Measurements from ENCODE around the gene ATXN7L1.

ATXN7L1 gene

DNA sequence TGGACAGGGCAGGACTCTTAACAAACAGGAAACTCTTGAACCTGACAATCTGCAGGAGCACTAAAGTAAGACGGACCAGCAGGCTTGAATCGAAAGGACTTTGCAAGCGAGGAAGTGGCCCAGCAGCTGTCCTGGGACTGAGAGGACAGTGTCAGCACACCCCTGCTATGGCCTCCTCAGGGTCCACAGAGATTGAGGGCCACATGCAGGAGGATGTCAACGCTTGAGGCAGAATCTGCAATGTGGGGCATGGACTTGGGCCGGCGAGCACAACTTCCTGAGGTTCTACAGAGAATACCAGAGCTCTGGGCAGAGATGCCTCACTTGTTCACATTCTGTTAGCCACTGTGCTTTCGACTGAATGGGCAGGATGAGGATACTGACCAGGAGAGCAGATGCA is 210.7 kb downstream of the ATXN7L1 start:
- TF ChIP-seq, protein P1, sequence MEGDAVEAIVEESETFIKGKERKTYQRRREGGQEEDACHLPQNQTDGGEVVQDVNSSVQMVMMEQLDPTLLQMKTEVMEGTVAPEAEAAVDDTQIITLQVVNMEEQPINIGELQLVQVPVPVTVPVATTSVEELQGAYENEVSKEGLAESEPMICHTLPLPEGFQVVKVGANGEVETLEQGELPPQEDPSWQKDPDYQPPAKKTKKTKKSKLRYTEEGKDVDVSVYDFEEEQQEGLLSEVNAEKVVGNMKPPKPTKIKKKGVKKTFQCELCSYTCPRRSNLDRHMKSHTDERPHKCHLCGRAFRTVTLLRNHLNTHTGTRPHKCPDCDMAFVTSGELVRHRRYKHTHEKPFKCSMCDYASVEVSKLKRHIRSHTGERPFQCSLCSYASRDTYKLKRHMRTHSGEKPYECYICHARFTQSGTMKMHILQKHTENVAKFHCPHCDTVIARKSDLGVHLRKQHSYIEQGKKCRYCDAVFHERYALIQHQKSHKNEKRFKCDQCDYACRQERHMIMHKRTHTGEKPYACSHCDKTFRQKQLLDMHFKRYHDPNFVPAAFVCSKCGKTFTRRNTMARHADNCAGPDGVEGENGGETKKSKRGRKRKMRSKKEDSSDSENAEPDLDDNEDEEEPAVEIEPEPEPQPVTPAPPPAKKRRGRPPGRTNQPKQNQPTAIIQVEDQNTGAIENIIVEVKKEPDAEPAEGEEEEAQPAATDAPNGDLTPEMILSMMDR (IDR thresholded peaks at IDR 0.05) = no peak
- no peak overlapping the region for H3K27ac ChIP-seq
- no peak overlapping the region for H3K4me3 ChIP-seq (ENCODE audit: low read depth in 1 of 2, low read length in 1 of 2)
- peaks cover 51% of the 10 kb centered on the region for H3K36me3 ChIP-seq
- no peaks in the 10 kb centered on the region for H3K4me1 ChIP-seq (ENCODE audit: control insufficient read depth in 1 of 2, insufficient read depth in 1 of 2, low read depth in 1 of 2, low read length in 1 of 2)
- H3K27me3 ChIP-seq = no peaks in the 10 kb centered on the region
- no peaks in the 10 kb centered on the region for H3K9me3 ChIP-seq

DNA sequence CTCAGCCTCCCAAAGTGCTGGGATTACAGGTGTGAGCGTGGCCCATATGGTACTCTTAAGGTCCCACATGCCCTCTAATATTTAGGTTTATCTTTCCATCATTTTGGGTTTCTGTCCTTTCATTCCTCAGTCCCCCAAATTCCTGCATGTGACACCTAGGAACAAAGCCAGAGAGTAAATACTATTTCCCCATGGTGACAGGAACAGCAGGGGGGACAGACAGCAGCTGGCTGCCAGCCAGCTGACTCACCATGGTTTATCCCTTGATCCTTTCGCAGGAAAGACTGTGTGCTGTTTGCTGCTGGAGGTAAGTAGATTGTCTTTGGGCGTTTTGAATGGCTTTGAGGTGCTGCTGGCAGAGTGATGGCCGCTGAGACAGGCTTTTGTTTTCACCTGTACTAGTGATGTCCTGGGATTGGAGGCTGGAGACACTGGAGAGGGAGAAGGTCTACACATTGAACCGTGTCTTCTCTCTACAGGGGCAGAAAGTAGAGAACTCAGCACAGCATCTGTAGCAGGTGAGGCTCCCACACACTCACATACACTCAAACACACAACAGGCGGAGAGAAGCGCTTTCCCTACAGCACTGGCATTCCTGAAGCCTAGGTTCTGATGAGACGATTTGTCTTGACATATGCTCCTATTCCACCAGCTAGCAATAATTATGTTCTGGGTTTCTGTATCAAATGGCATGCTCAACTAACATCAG is 211.4 kb downstream of the ATXN7L1 start:
- TF ChIP-seq, protein P1 (IDR thresholded peaks at IDR 0.05) = no peak
- Histone ChIP-seq H3K4me3 (ENCODE audit: low read depth in 1 of 2, low read length in 1 of 2) (no peak overlapping the region), H3K27me3 (no peaks in the 10 kb centered on the region), H3K9me3 (no peaks in the 10 kb centered on the region), H3K27ac (no peak overlapping the region), H3K4me1 (ENCODE audit: control insufficient read depth in 1 of 2, insufficient read depth in 1 of 2, low read depth in 1 of 2, low read length in 1 of 2) (no peaks in the 10 kb centered on the region), H3K36me3 (peaks cover 55% of the 10 kb centered on the region)

DNA sequence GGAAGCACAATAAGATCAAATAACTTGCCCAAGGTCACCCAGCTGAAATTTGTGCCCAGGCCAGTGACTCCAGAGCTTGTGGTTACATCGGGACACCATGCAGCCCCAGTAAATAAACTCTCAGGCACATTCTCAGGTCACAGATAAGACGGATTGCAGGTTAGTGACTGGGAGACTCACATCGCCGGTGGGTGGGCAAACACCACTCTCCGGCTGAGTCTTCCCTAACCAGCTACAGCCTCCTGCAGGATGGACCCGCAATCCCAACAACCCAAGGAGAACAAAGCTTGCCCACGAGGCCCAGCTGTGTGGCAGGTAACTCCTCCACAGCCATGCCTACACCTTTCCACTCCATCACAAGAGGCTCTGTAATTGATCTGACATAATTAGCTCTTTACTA is 213.4 kb downstream of the ATXN7L1 start:
- Histone ChIP-seq H3K36me3 (peaks cover 68% of the 10 kb centered on the region), H3K27me3 (no peaks in the 10 kb centered on the region), H3K9me3 (no peaks in the 10 kb centered on the region), H3K4me3 (ENCODE audit: low read depth in 1 of 2, low read length in 1 of 2) (no peak overlapping the region), H3K27ac (no peak overlapping the region), H3K4me1 (ENCODE audit: control insufficient read depth in 1 of 2, insufficient read depth in 1 of 2, low read depth in 1 of 2, low read length in 1 of 2) (no peaks in the 10 kb centered on the region)
- TF ChIP-seq, protein P1 (IDR thresholded peaks at IDR 0.05) = no peak

DNA sequence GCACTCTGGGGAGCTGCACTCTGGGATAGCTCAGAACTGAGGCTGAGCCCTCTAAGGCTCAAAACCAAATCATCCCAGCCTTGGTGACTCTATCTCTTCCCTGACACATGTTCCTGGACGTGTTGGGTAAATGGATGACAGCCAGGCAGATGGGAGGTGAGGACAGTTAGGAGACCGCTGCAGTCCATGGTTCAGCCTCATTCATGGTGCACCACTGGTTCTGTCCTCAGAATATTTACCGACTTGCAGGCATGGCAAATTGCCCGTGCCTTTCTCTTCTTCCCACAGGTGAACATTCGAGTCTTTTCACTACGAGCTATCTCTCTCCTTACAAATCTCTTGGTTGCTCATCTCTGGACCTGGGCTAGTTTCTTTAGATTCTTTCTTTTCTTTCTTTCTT is 214.8 kb downstream of the ATXN7L1 start:
- no peak overlapping the region for H3K27ac ChIP-seq
- H3K27me3 ChIP-seq = no peaks in the 10 kb centered on the region
- no peaks in the 10 kb centered on the region for H3K4me1 ChIP-seq (ENCODE audit: control insufficient read depth in 1 of 2, insufficient read depth in 1 of 2, low read depth in 1 of 2, low read length in 1 of 2)
- H3K4me3 ChIP-seq (ENCODE audit: low read depth in 1 of 2, low read length in 1 of 2) = no peak overlapping the region
- no peaks in the 10 kb centered on the region for H3K9me3 ChIP-seq
- TF ChIP-seq, protein P1 (IDR thresholded peaks at IDR 0.05) = no peak
- peaks cover 68% of the 10 kb centered on the region for H3K36me3 ChIP-seq

DNA sequence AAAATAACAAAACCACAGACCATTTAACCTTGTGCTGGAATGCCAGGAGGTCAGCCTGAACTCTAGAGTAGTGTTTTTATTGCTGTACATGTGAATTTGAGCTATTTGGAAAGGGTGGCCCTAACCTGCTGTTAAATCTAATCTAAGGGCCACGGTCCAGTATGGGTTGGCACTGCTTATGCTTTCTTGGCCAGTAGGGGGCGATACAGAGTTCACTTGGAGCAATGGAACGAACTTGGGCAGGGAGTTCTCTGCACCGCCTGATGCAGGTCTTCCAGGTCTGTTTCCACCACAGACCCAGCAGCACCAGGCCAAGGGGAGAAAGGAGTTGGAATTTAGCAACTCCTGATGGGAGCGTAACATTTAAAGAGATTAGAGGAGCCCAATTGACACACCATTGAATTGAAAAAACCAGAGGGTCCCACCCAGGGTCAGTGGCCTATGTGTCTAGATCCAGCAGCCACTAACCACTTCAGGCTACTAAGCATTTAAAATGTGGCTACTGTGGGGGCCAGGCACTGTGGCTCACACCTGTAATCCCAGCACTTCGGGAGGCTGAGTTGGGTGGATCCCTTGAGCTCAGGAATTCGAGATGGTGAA is 219.4 kb downstream of the ATXN7L1 start:
- TF ChIP-seq, protein P1 (IDR thresholded peaks at IDR 0.05) = peak; percentile 91
- H3K27me3 ChIP-seq = no peaks in the 10 kb centered on the region
- no peaks in the 10 kb centered on the region for H3K4me1 ChIP-seq (ENCODE audit: control insufficient read depth in 1 of 2, insufficient read depth in 1 of 2, low read depth in 1 of 2, low read length in 1 of 2)
- H3K9me3 ChIP-seq = no peaks in the 10 kb centered on the region
- H3K36me3 ChIP-seq = peaks cover 67% of the 10 kb centered on the region
- H3K27ac ChIP-seq = no peak overlapping the region
- H3K4me3 ChIP-seq (ENCODE audit: low read depth in 1 of 2, low read length in 1 of 2) = no peak overlapping the region
